Skin epidermis (tissue), 12 donors: ENCODE measurements around the gene AASDH.

ENCODE experiments used
- H3K27ac ChIP-seq, 21 experiments: fragments of 200-600 bp; sonication (generic) in 11 of 21; one replicate each; pipeline ENCODE4 v1.5.0; 2020; ENCODE audit warnings: mild to moderate bottlenecking in 3 of 21, inconsistent platforms in 2 of 21, moderate library complexity in 2 of 21
- H3K4me3 ChIP-seq, 7 experiments: fragments of 200-600 bp; sonication (generic) in 2 of 7; one replicate each; pipeline ENCODE4 v1.5.0; 2020; ENCODE audit warnings: inconsistent platforms in 2 of 7, mild to moderate bottlenecking in 2 of 7, moderate library complexity in 1 of 7

Gene AASDH

GRCh38 chr4:56324011-56324610 lies 63.2 kb downstream of the AASDH start:
- Histone ChIP-seq H3K4me3 (no peak overlapping the region), H3K27ac (no peak overlapping the region)

DNA sequence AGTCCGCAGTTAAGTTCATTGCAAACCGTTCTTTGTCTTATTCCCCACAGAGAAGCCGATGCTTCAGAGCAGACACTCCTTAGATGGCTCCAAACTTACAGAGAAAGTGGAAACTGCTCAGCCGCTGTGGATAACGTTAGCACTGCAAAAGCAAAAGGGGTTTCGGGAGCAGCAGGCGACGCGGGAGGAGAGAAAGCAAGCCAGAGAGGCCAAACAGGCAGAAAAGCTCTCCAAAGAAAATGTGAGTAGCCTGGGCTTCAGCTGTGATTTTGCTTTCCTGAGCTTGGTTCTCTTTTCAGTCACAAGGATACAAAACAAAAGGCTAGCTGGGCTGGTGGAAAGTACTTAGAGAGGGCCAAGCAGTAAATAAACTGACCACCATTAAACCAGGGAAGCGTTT lies 64.0 kb downstream of the AASDH start:
- Histone ChIP-seq H3K27ac (no peak overlapping the region), H3K4me3 (no peak overlapping the region)

- no peak overlapping the region for H3K4me3 ChIP-seq
- H3K27ac ChIP-seq, result no peak overlapping the region
These were observed 66.0 kb downstream of the AASDH start for GRCh38 chr4:56321251-56321650.

DNA sequence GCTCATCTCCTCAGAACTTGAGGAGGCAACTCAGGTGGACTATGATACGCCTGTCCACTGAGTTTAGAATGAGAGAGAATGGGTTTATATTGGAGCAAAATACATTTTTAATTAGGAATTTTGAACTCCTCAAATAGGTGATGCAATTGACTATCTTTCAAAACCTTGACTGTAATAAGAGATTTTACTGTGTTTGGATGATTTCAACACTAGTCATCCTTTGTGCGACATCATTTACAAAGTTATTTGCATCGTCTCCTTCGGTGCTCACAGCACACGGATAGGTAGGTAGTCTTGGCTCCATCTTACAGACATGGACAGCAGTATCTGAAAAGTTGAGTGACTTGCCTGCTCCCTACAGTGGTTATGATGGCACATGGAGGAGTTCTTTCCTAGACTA lies 67.0 kb downstream of the AASDH start:
- H3K4me3 ChIP-seq, result no peak overlapping the region
- no peak overlapping the region for H3K27ac ChIP-seq

- no peak overlapping the region for H3K27ac ChIP-seq
- H3K4me3 ChIP-seq, result no peak overlapping the region
These were observed 68.7 kb downstream of the AASDH start for GRCh38 chr4:56318555-56318954.

DNA sequence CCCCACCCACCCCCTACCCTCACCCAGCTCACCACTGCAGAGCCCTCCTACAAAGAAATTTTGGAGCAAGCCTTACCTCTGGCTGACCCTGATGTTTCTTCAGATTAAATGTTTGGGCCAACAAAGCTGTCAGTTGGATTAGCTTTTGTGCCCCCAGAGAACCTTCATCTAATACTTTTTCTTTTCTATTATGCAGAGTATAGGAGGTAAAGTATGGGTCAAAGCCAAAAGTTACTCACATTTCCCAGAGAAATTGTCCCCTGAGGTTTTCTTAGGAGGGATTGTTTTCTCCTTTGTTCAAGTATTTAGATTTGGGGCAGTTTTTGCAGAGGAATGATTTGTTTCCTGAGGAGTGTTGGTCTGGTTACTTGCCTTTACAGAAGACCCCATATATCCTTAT lies 69.5 kb downstream of the AASDH start:
- H3K4me3 ChIP-seq, result no peak overlapping the region
- no peak overlapping the region for H3K27ac ChIP-seq

- no peak overlapping the region for H3K4me3 ChIP-seq
- H3K27ac ChIP-seq, result no peak overlapping the region
These were observed 71.2 kb downstream of the AASDH start for GRCh38 chr4:56316011-56316650.

- no peak overlapping the region for H3K4me3 ChIP-seq
These were observed 71.7 kb downstream of the AASDH start for GRCh38 chr4:56315543-56315942.

GRCh38 chr4:56315041-56315440 lies 72.2 kb downstream of the AASDH start:
- no peak overlapping the region for H3K27ac ChIP-seq
- H3K4me3 ChIP-seq, result no peak overlapping the region

More at GRCh38 chr4:56315543-56315942, 71.7 kb downstream of the AASDH start:
- H3K27ac ChIP-seq, result no peak overlapping the region

- no peak overlapping the region for H3K4me3 ChIP-seq
- H3K27ac ChIP-seq, result no peak overlapping the region
These were observed 72.9 kb downstream of the AASDH start for GRCh38 chr4:56314207-56314915.

- no peak overlapping the region for H3K4me3 ChIP-seq
- no peak overlapping the region for H3K27ac ChIP-seq
These were observed 74.2 kb downstream of the AASDH start for GRCh38 chr4:56313132-56313531.

DNA sequence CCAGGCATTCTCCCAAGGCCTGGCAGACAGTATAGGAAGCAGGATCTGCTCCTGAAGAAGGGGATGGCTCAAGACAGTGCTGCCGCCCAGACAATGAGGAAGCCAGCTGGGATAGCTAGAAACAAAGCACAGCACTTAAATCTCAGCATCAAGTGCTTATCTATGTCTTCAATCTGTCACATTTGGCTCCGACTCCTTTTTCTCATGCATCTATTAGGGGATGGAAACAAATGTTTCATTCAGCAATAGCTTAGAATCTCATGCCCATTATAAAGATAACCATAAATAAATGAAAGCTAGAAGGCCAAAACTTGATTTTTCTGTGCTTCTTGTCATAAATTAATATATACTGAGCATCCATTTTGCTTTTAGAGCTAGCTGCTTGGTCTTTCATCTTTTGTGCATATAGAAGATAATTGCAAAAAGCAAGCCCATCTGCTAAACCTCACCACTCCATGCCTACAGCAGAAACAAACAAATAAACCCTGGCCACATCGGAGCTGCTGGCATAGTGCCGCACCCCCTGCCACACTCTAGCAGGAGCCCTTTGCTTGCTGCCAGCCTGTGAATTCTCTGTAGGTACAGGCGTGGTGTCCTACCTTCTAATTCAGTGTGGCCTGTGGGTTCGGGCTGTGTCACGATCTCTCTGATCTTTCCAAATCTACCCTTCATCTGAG lies 75.9 kb downstream of the AASDH start:
- H3K4me3 ChIP-seq, result no peak overlapping the region
- no peak overlapping the region for H3K27ac ChIP-seq

DNA sequence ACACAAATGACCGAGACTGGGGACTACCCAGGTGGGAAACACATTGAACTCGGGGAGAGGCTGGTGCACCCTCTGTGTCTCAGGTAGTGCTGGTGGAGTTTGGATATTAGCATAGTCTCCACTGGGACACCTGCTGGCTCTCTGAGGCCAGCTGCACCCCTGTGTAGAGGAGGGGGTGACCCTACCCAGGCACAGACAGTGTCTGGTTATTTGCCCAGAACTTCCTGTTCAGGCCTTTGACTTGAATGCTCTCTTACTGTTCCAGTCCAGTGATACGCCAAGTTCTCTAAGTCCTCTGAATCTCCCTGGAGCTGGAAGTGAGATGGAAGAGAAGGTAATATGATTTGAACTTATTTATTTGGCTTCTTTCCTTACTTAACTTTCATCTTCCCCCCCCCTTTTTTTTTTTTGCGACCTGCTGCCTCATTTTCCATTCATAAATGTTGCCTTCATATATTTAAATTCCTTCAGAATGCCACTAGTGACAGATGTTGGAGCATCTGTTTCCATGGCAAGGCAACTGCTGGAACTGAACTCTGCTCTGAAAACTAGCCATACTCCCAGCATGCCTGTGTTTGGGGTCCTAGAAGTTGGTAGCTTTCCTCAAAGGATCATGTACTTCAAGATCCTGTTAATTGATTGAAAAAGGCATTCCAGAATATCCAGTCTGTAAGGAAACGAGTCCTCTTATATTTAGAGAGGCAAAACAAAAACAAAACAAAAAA lies 76.7 kb downstream of the AASDH start:
- no peak overlapping the region for H3K4me3 ChIP-seq
- no peak overlapping the region for H3K27ac ChIP-seq

GRCh38 chr4:56308384-56308783 lies 78.9 kb downstream of the AASDH start:
- Histone ChIP-seq H3K4me3 (no peak overlapping the region), H3K27ac (no peak overlapping the region)

- no peak overlapping the region for H3K4me3 ChIP-seq
These were observed 79.9 kb downstream of the AASDH start for GRCh38 chr4:56307423-56307822.

GRCh38 chr4:56305390-56305789 lies 81.9 kb downstream of the AASDH start:
- H3K27ac ChIP-seq, result no peak overlapping the region
- H3K4me3 ChIP-seq, result no peak overlapping the region

More at GRCh38 chr4:56307423-56307822, 79.9 kb downstream of the AASDH start:
- no peak overlapping the region for H3K27ac ChIP-seq

- Histone ChIP-seq H3K4me3 (no peak overlapping the region), H3K27ac (no peak overlapping the region)
These were observed 83.4 kb downstream of the AASDH start for GRCh38 chr4:56303921-56304320.

DNA sequence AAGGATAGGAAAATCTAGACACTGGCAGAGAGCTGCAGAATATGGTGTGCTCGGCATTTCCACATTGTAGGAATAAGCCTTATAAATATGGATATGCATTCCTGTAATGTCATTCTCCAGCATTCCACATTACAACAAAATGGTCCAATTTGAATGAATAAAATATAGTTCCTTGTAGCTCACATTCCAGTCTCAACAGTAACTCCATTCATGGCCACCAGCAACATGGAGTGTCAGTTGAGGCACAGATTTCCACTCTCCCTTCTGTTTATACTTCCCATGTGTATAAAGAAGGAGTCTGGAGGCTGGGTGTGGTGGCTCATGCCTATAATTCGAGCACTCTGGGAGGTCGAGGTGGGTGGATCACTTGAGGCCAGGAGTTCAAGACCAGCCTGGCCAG lies 84.5 kb downstream of the AASDH start:
- H3K4me3 ChIP-seq, result no peak overlapping the region
- no peak overlapping the region for H3K27ac ChIP-seq

DNA sequence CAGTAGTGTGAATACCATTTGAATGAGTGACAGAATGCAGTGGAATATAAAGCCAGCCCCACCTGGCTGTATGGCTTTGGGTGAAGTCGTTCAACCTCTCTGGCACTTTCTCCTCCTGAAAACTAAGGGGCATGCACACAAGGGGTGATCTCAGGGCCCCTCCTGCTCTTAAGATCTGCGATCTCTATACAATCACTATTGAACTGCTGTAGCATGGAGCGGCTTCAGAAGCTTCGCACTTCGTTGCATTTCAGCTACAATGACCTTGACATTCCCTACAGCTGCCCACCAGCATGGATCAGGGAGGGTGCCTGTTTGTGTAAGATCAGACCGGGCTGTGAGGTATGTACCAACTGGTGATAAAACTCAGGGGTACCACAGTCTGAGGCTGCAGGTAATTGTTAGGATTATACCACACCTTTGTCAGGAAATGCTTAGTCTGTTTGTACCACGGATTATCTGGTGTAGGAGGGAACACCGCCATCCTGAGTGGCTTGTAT lies 85.2 kb downstream of the AASDH start:
- H3K27ac ChIP-seq, result no peak overlapping the region

More for the DNA sequence above, 85.2 kb downstream of the AASDH start:
- H3K4me3 ChIP-seq, result no peak overlapping the region
